ENCODE data around the gene GTF2F2. TPM values are rescaled to one million over a fixed set of nuclear protein-coding genes. Genes with fewer than 3 reads are reported as not detected.

Gene GTF2F2
- total RNA-seq, 1 experiment from 2014 or later, result 33.8 TPM

DNA sequence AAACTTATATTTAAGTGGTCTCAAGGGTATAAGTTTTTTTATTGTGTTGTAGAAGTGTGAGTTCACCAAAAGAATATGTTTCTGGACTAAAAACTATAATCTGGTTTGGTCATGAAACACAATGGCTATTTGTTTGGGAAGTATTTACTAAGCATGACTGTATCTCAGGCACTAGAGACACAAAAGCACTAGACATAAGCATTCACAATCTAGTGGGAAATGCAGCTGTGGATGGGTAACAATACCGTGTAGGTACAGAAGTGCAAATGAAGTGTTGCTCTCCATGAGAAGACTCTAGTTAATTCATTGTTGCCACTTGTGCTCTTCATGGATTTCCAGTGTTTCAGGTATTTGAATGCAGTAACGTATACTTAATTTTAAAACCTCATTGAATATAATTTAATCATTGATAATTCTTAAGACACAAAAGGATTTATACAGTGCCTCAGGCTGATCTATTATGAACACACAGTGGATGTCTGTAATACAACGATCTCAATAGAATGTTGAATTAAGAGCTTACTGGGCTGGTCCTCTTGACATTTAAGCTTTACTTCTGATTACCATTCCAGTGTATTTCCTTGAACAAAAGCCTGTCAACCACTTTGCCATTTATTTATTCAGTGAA, 169.7 kb downstream of the GTF2F2 start:
- H3K36me3 Mint-ChIP-seq, result peaks cover 8% of the 10 kb centered on the region
- TF ChIP-seq ZNF138 (CRISPR knock-in tag; conservative IDR thresholded peaks at IDR 0.05) (no peak), SMAD4 (CRISPR knock-in tag; IDR thresholded peaks at IDR 0.05) (no peak), ELF4 (CRISPR knock-in tag; IDR thresholded peaks at IDR 0.05; ENCODE audit: low read depth) (no peak), RORB (CRISPR knock-in tag; IDR thresholded peaks at IDR 0.05) (no peak), ZNF317 (CRISPR knock-in tag; IDR thresholded peaks at IDR 0.05; ENCODE audit: borderline replicate concordance, low read depth) (no peak), NR1H2 (CRISPR knock-in tag; IDR thresholded peaks at IDR 0.05) (no peak), NFE2L1 (CRISPR knock-in tag; IDR thresholded peaks at IDR 0.05) (no peak), GTF2I (CRISPR knock-in tag; conservative IDR thresholded peaks at IDR 0.05) (no peak), ZNF671 (CRISPR knock-in tag; IDR thresholded peaks at IDR 0.05) (no peak), ZNF425 (CRISPR knock-in tag; conservative IDR thresholded peaks at IDR 0.05) (no peak), HMGA2 (CRISPR knock-in tag; IDR thresholded peaks at IDR 0.05) (no peak), EMX1 (CRISPR knock-in tag; IDR thresholded peaks at IDR 0.05) (no peak)
- TF ChIP-seq, protein P1, sequence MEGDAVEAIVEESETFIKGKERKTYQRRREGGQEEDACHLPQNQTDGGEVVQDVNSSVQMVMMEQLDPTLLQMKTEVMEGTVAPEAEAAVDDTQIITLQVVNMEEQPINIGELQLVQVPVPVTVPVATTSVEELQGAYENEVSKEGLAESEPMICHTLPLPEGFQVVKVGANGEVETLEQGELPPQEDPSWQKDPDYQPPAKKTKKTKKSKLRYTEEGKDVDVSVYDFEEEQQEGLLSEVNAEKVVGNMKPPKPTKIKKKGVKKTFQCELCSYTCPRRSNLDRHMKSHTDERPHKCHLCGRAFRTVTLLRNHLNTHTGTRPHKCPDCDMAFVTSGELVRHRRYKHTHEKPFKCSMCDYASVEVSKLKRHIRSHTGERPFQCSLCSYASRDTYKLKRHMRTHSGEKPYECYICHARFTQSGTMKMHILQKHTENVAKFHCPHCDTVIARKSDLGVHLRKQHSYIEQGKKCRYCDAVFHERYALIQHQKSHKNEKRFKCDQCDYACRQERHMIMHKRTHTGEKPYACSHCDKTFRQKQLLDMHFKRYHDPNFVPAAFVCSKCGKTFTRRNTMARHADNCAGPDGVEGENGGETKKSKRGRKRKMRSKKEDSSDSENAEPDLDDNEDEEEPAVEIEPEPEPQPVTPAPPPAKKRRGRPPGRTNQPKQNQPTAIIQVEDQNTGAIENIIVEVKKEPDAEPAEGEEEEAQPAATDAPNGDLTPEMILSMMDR (IDR thresholded peaks at IDR 0.05), result no peak
- TF ChIP-seq, protein P2, sequence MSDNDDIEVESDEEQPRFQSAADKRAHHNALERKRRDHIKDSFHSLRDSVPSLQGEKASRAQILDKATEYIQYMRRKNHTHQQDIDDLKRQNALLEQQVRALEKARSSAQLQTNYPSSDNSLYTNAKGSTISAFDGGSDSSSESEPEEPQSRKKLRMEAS (CRISPR knock-in tag; IDR thresholded peaks at IDR 0.05), result no peak
- ChIA-PET CTCF (interaction anchor here (1.0 to 1.5 kb wide), 2 partner anchors 9 to 243 kb away, joined by 3 to 5 read pairs; no protein-coding TSS in a partner anchor), POLR2A (interaction anchor here (0.6 kb wide), 1 partner anchor 275 kb away, joined by 4 read pairs; no protein-coding TSS in a partner anchor)
- DNase-seq (ENCODE audit: low spot score) (no peak), ATAC-seq (no peak)
- no peaks in the 10 kb centered on the region for H3K9me3 Mint-ChIP-seq
- peaks cover 4% of the 10 kb centered on the region for H3K4me1 Mint-ChIP-seq
- no peak overlapping the region for H3K27ac Mint-ChIP-seq
- H3K27me3 Mint-ChIP-seq (ENCODE audit: low read depth), result no peaks in the 10 kb centered on the region
- H3K4me3 Mint-ChIP-seq, result no peak overlapping the region

DNA sequence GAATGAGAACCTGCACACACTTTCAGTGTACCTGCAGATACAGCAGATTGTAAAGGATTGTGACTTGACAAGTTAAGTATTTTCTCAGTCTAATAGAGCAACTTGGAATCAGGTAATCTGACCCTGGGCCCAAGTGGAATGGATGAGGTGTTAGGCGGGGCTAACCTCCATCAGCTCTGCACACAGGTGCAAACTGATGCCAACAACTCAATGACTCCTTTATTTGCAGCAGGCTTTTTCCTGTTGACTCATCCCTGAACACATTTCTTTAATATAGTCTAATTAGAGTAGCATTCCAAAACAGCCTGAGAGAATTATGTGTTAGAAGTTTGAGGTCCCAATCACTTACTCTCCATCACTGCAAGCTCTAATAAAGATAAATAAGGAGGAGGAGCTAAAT, 171.9 kb downstream of the GTF2F2 start:
- ChIA-PET CTCF (interaction anchor here (0.7 to 1.5 kb wide), 4 partner anchors 11 to 245 kb away, joined by 4 to 8 read pairs (median 6); no protein-coding TSS in a partner anchor), POLR2A (no interaction called here)
- ATAC-seq (no peak; the same call in 1 of the 2 replicates), DNase-seq (ENCODE audit: low spot score) (no peak)
- Mint-ChIP-seq H3K4me1 (peaks cover 4% of the 10 kb centered on the region), H3K27ac (no peak overlapping the region), H3K27me3 (ENCODE audit: low read depth) (no peaks in the 10 kb centered on the region), H3K9me3 (no peaks in the 10 kb centered on the region), H3K36me3 (peaks cover 5% of the 10 kb centered on the region), H3K4me3 (no peak overlapping the region)
- TF ChIP-seq, protein P3, sequence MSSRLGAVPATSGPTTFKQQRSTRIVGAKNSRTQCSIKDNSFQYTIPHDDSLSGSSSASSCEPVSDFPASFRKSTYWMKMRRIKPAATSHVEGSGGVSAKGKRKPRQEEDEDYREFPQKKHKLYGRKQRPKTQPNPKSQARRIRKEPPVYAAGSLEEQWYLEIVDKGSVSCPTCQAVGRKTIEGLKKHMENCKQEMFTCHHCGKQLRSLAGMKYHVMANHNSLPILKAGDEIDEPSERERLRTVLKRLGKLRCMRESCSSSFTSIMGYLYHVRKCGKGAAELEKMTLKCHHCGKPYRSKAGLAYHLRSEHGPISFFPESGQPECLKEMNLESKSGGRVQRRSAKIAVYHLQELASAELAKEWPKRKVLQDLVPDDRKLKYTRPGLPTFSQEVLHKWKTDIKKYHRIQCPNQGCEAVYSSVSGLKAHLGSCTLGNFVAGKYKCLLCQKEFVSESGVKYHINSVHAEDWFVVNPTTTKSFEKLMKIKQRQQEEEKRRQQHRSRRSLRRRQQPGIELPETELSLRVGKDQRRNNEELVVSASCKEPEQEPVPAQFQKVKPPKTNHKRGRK (CRISPR knock-in tag; IDR thresholded peaks at IDR 0.05; ENCODE audit: borderline replicate concordance), result no peak
- TF ChIP-seq SOX15 (CRISPR knock-in tag; IDR thresholded peaks at IDR 0.05) (no peak), ZNF121 (CRISPR knock-in tag; IDR thresholded peaks at IDR 0.05) (no peak), NR2C2 (CRISPR knock-in tag; IDR thresholded peaks at IDR 0.05) (no peak), EMX1 (CRISPR knock-in tag; IDR thresholded peaks at IDR 0.05) (no peak)

GRCh38 chr13:45295536-45295935, 175.2 kb downstream of the GTF2F2 start:
- Mint-ChIP-seq H3K27ac (no peak overlapping the region), H3K4me3 (no peak overlapping the region), H3K27me3 (ENCODE audit: low read depth) (no peaks in the 10 kb centered on the region), H3K36me3 (no peaks in the 10 kb centered on the region), H3K4me1 (peaks cover 9% of the 10 kb centered on the region), H3K9me3 (no peaks in the 10 kb centered on the region)
- ChIA-PET CTCF (interaction anchor here (1.0 to 1.1 kb wide), 2 partner anchors 14 to 251 kb away, joined by 3 to 4 read pairs; no protein-coding TSS in a partner anchor), POLR2A (no interaction called here)
- TF ChIP-seq, protein P2 (CRISPR knock-in tag; IDR thresholded peaks at IDR 0.05), result no peak
- TF ChIP-seq HMGA2 (CRISPR knock-in tag; IDR thresholded peaks at IDR 0.05), result no peak
- TF ChIP-seq, protein P4, sequence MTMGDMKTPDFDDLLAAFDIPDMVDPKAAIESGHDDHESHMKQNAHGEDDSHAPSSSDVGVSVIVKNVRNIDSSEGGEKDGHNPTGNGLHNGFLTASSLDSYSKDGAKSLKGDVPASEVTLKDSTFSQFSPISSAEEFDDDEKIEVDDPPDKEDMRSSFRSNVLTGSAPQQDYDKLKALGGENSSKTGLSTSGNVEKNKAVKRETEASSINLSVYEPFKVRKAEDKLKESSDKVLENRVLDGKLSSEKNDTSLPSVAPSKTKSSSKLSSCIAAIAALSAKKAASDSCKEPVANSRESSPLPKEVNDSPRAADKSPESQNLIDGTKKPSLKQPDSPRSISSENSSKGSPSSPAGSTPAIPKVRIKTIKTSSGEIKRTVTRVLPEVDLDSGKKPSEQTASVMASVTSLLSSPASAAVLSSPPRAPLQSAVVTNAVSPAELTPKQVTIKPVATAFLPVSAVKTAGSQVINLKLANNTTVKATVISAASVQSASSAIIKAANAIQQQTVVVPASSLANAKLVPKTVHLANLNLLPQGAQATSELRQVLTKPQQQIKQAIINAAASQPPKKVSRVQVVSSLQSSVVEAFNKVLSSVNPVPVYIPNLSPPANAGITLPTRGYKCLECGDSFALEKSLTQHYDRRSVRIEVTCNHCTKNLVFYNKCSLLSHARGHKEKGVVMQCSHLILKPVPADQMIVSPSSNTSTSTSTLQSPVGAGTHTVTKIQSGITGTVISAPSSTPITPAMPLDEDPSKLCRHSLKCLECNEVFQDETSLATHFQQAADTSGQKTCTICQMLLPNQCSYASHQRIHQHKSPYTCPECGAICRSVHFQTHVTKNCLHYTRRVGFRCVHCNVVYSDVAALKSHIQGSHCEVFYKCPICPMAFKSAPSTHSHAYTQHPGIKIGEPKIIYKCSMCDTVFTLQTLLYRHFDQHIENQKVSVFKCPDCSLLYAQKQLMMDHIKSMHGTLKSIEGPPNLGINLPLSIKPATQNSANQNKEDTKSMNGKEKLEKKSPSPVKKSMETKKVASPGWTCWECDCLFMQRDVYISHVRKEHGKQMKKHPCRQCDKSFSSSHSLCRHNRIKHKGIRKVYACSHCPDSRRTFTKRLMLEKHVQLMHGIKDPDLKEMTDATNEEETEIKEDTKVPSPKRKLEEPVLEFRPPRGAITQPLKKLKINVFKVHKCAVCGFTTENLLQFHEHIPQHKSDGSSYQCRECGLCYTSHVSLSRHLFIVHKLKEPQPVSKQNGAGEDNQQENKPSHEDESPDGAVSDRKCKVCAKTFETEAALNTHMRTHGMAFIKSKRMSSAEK (CRISPR knock-in tag; IDR thresholded peaks at IDR 0.05; ENCODE audit: borderline replicate concordance), result no peak
- DNase-seq (ENCODE audit: low spot score) (no peak), ATAC-seq (no peak)

All from WTC11 (cell line).